Lung (tissue), 12 donors: ENCODE measurements around the gene SFT2D3. TPM values are rescaled to one million over a fixed set of nuclear protein-coding genes. Genes with fewer than 3 reads are reported as not detected.
A peak's percentile ranks its signal among the peaks of the same experiment; 100 is the strongest.

ENCODE experiments used
- ATAC-seq: fragments of 200-7000 bp; cut with Tn5 transposase; one replicate; pipeline ENCODE4 v1.9.1; 2020; ENCODE audit warnings: moderate number of reproducible peaks; ENCODE audit not compliant: insufficient read depth, low FRiP score
- DNase-seq, 3 donors: peaks; one replicate each; pipeline ENCODE4 v3.0.0-alpha.2; 2013 to 2017
- H3K27ac ChIP-seq, 2 donors: one replicate each; pipeline ENCODE4 v1.5.1; 2013; ENCODE audit warnings: mild to moderate bottlenecking in 2 of 2, moderate library complexity in 2 of 2, control low read depth in 1 of 2, inconsistent platforms in 1 of 2, low read depth in 1 of 2, low read length in 1 of 2
- H3K27me3 ChIP-seq, 3 donors: one replicate each; pipeline ENCODE4 v1.5.1; 2013; ENCODE audit warnings: low read length in 2 of 3; ENCODE audit not compliant: control insufficient read depth in 3 of 3, insufficient read depth in 3 of 3
- H3K36me3 ChIP-seq, 4 donors: one replicate each; pipeline ENCODE4 v1.5.1; 2013; ENCODE audit warnings: low read length in 4 of 4, mild to moderate bottlenecking in 1 of 4, moderate library complexity in 1 of 4; ENCODE audit not compliant: control insufficient read depth in 4 of 4, insufficient read depth in 4 of 4
- H3K4me1 ChIP-seq, 5 donors: one replicate each; pipeline ENCODE4 v1.5.1; 2013; ENCODE audit warnings: low read length in 5 of 5, mild to moderate bottlenecking in 2 of 5, moderate library complexity in 1 of 5; ENCODE audit not compliant: control insufficient read depth in 5 of 5, insufficient read depth in 5 of 5
- H3K4me3 ChIP-seq: one replicate; pipeline ENCODE4 v1.5.1; 2013; ENCODE audit warnings: mild to moderate bottlenecking, control low read depth, moderate library complexity
- H3K9ac ChIP-seq, 2 donors: one replicate each; pipeline ENCODE4 v1.5.1; 2013; ENCODE audit warnings: low read length in 2 of 2, control low read depth in 1 of 2; ENCODE audit not compliant: insufficient read depth in 1 of 2
- H3K9me3 ChIP-seq, 4 donors: one replicate each; pipeline ENCODE4 v1.5.1; 2013; ENCODE audit warnings: low read length in 3 of 4, mild to moderate bottlenecking in 1 of 4, moderate library complexity in 1 of 4; ENCODE audit not compliant: control insufficient read depth in 4 of 4, insufficient read depth in 3 of 4
- CTCF ChIP-seq: IDR thresholded peaks from 2 replicates; pipeline ENCODE4 v1.5.1; 2012; ENCODE audit warnings: mild to moderate bottlenecking; ENCODE audit errors: control extremely low read depth, extremely low read depth
- WGBS, 2 donors: extraction: QIAGEN DNeasy Blood & Tissue Kit; methylation state at CpG; one replicate each; pipeline ENCODE4 v1.1.7; 2013; 5-methylcytosine and 5-hydroxymethylcytosine counted together
- polyA plus RNA-seq, 2 donors: library from polyadenylated mRNA; stranded (reverse); fragments of 200-250 nt; gene quantifications; one replicate each; pipeline ENCODE4 v1.2.1, GENCODE V29; 2013
- total RNA-seq, 2 donors: library from RNA; depleted of rRNA in 1 of 2; stranded (reverse); fragments of >200 nt in 1 of 2; gene quantifications; one replicate each; pipeline ENCODE4 v1.2.1, GENCODE V29; 2014 to 2021
- donor health status: control.
- donor health status: control.
- donor health status: Bipolar disorder and iron deficiency.
- donor health status: healthy.
- donor health status: DM: yes; HTN: yes; CAD: no.

Gene SFT2D3
- total and polyA plus RNA-seq, 4 donors = 5.0 to 11.0 (median 8.5) TPM

- Histone ChIP-seq H3K4me3 (no peak overlapping the region), H3K4me1 (peaks cover 0 to 29% (median 0%) of the 10 kb centered on the region in 5 donors)
- WGBS, 2 donors = 79 to 90% methylated on average over 6 of the region's 6 CpGs
These were observed 36.4 kb upstream of the SFT2D3 start for GRCh38 chr2:127664895-127665225.

GRCh38 chr2:127665267-127665893 lies 35.9 kb upstream of the SFT2D3 start:
- TF ChIP-seq CTCF = no peak
- H3K36me3 ChIP-seq = no peaks in the 10 kb centered on the region
- H3K9me3 ChIP-seq = peaks cover 0 to 2% (median 0%) of the 10 kb centered on the region in 4 donors
- no peak overlapping the region for H3K4me3 ChIP-seq
- peaks cover 0 to 34% (median 20%) of the 10 kb centered on the region in 3 donors for H3K27me3 ChIP-seq
- H3K27ac ChIP-seq = peak overlapping the region; percentile 87 to 89
- WGBS, 2 donors = 84 to 90% methylated on average over 8 of the region's 8 CpGs
- H3K4me1 ChIP-seq = peaks cover 0 to 26% (median 0%) of the 10 kb centered on the region in 5 donors
- ATAC-seq = no peak
- no peak for DNase-seq
- no peak overlapping the region for H3K9ac ChIP-seq

More at GRCh38 chr2:127664895-127665225, 36.4 kb upstream of the SFT2D3 start:
- no peak overlapping the region for H3K9ac ChIP-seq
- H3K27me3 ChIP-seq = peaks cover 0 to 32% (median 20%) of the 10 kb centered on the region in 3 donors
- H3K9me3 ChIP-seq = peaks cover 0 to 2% (median 0%) of the 10 kb centered on the region in 4 donors
- peak overlapping the region; percentile 87 to 89 for H3K27ac ChIP-seq
- TF ChIP-seq CTCF = no peak
- H3K36me3 ChIP-seq = no peaks in the 10 kb centered on the region
- DNase-seq = no peak
- ATAC-seq = no peak

- peak in 1 of 3 donors; percentile 69 for DNase-seq
- no peaks in the 10 kb centered on the region for H3K36me3 ChIP-seq
- WGBS, 2 donors = 78 to 83% methylated on average over 7 of the region's 7 CpGs
- no peak for ATAC-seq
- no peak overlapping the region for H3K4me3 ChIP-seq
- H3K9ac ChIP-seq = no peak overlapping the region
- H3K27ac ChIP-seq = no peak overlapping the region
- no peak for TF ChIP-seq CTCF
- H3K4me1 ChIP-seq = peaks cover 0 to 14% (median under 1%) of the 10 kb centered on the region in 5 donors
- no peaks in the 10 kb centered on the region for H3K9me3 ChIP-seq
- peaks cover 0 to 24% (median 14%) of the 10 kb centered on the region in 3 donors for H3K27me3 ChIP-seq
These were observed 32.2 kb upstream of the SFT2D3 start for GRCh38 chr2:127669056-127669455.
